Left lobe of liver (tissue), 2 donors: Measurements from ENCODE around the gene G6PC1. TPM values are rescaled to one million over a fixed set of nuclear protein-coding genes. Genes with fewer than 3 reads are reported as not detected.

Experiments
- ATAC-seq: fragments of 200-7000 bp; cut with Tn5 transposase; one replicate; pipeline ENCODE4 v1.9.1; 2020; ENCODE audit warnings: mild to moderate bottlenecking, moderate library complexity
- DNase-seq: peaks from one replicate; pipeline ENCODE4 v3.0.0-alpha.2; 2020; ENCODE audit warnings: low spot score
- total RNA-seq: library from RNA; stranded (reverse); gene quantifications from one replicate; pipeline ENCODE4 v1.2.1, GENCODE V29; 2021
- donor health status: DM: no; HTN: no; CAD: no; lungs with moderate emphysema.
- donor health status: DM: no; HTN: yes; CAD: no.

Gene G6PC1
- total RNA-seq, 1 donor from 2014 or later, result 440 TPM

DNA sequence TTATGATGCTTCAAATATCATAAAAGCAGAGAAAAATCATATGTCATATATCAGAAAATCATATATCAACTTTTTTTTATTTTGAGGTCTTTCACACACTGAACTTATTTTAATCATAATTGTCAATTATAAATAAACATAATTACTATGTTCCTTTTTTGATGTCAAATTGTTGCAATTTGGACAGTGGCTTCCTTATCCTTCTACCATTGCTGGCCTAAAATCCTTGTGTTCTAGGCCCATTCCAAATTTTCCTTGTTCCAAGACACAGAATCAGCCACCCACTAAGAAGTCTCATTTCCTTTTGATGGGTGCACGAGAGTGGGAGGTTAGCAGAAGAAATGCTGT lies 28.9 kb downstream of the G6PC1 start:
- no peak for ATAC-seq
- no peak for DNase-seq

DNA sequence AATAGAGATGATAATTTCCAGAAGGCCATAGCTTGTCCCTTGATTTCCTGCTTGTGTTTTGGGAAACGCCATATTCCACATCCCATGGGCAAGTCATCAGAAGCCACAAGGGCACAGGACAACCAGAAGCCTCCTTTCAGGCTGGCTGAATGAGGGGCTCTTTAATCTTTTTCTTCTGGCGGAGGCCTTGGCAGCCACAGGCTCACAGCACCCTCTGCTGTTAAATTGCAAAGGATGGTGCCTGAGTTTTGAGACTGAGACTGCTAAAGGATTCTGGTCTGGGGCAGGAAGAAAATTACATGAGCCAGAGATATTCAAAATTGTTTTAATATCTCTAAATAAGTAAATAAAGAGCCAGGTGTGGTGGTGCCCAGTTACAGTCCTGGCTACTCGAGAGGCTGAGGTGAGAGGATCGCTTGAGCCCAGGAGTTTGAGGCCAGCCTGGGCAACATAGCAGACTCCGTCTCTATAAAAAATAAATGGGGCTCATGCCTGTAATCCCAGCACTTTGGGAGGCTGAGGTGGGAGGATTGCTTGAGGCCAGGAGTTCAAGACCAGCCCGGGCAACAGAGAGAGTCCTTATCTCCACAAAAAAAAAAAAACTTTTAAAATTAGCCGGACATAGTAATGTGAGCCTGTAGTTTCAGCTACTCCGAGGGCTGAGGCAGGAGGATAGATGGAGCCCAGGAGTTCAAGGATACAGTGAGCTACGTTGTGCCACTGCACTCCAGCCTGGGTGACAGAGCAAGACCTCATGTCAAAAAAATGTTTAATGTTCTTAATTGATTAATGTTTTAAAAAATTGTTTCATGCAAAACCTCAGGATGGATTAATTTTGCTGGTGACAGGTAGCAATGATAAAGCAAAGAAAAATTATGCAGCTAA lies 37.4 kb downstream of the G6PC1 start:
- ATAC-seq (peak; percentile 90), DNase-seq (no peak)

DNA sequence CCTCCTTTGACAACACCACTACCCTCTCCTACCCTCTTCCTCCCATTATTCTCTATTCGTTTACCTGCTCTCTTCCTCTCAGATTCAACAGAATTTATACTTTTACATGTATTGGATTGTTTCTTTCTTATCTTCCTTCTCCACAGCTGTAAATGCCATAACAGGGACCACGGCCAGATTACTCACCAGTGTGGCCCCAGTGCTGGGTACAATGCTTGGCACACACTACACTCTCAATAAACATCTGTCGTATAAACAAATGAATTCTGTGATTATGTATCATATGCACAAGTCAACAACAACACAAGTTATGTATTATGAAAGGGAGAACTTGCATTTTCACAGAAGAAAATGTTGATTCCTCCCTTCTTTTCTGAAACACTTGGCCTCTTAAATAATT lies 43.6 kb downstream of the G6PC1 start:
- ATAC-seq, result no peak
- DNase-seq, result no peak

DNA sequence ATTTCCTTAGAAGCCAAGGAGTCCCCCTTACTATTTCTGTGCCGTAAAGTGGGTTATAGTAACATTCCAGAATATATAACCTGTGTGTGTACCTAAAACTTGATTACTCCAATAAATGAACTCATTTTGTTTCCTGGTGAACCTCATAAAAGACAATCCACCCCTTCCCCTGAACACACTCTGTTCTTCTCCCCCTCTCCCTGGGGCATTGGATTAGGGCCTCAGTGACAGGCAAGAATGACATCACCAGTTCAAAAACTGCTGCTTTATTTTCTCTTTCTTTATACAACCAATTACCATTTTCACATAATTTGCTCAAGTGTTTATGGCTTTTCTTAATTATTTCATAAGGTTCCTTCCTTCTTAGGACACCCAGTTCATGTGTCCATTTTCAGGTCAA lies 46.2 kb downstream of the G6PC1 start:
- DNase-seq (no peak), ATAC-seq (no peak)

DNA sequence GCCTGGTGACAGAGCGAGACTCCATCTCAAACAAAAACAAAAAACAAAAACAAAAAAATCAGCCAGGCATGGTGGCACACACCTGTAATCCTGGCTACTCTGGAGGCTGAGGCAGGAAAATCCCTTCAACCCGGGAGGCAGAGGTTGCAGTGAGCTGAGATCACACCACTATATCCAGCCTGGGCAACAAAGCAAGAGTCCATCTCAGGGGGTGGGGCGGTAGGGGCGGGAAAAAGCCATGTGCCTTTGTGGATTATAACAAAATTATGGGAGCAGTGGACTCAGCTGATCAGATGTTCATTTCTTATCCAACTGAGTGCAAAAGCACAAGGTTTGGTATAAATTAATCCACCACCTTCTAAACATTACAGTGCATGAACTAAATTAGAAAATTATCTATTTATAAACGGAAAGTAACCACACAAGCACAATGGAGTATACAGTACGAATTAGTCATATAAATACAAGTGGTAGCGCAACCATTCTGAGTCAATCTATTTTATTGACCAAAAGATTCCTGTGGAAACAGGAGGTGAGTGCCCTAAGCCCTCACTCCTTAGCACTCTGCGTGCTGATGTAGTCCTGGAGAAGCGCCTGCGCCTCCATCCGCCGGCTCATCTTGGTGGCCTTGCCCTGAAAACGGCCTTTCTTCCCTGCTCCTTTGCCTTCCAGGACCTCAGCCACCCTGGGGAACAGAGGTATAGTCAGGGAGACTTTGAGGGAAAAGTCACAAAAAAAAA lies 49.6 kb downstream of the G6PC1 start:
- ATAC-seq (no peak), DNase-seq (no peak)

Other genes starting within 250 kb of the G6PC1 start
- 7.6 TPM for gene TUBG2, start 241.5 kb upstream of the G6PC1 start, total RNA-seq
- 27.6 TPM for gene PLEKHH3, start 223.8 kb upstream of the G6PC1 start, total RNA-seq
- gene CCR10, start 219.0 kb upstream of the G6PC1 start, total RNA-seq, result 0.13 TPM
- gene CNTNAP1, start 218.3 kb upstream of the G6PC1 start, total RNA-seq, result 0.93 TPM
- 12.1 TPM for gene EZH1, start 155.8 kb upstream of the G6PC1 start, total RNA-seq
- 3.4 TPM for gene RAMP2, start 139.6 kb upstream of the G6PC1 start, total RNA-seq
- 30.9 TPM for gene VPS25, start 127.3 kb upstream of the G6PC1 start, total RNA-seq
- gene WNK4, start 120.2 kb upstream of the G6PC1 start, total RNA-seq, result 0.53 TPM
- gene COA3, start 102.1 kb upstream of the G6PC1 start, total RNA-seq, result 62.9 TPM
- not detected for gene CNTD1, start 101.9 kb upstream of the G6PC1 start, total RNA-seq
- 37.6 TPM for gene BECN1, start 76.5 kb upstream of the G6PC1 start, total RNA-seq
- gene PSME3, start 67.4 kb upstream of the G6PC1 start, total RNA-seq, result 40.7 TPM
- gene AOC2, start 56.2 kb upstream of the G6PC1 start, total RNA-seq, result 2.6 TPM
- gene AOC3, start 49.6 kb upstream of the G6PC1 start, total RNA-seq, result 8.6 TPM
- 17.2 TPM for gene AARSD1, start 63.7 kb downstream of the G6PC1 start, total RNA-seq
- gene PTGES3L, start 79.3 kb downstream of the G6PC1 start, total RNA-seq, result 0.25 TPM
- 5.3 TPM for gene RUNDC1, start 79.8 kb downstream of the G6PC1 start, total RNA-seq
- 293 TPM for gene RPL27, start 97.6 kb downstream of the G6PC1 start, total RNA-seq
- gene IFI35, start 106.0 kb downstream of the G6PC1 start, total RNA-seq, result 13.7 TPM
- gene VAT1, start 121.6 kb downstream of the G6PC1 start, total RNA-seq, result 41.5 TPM
- 3.6 TPM for gene RND2, start 124.4 kb downstream of the G6PC1 start, total RNA-seq
- gene BRCA1, start 224.6 kb downstream of the G6PC1 start, total RNA-seq, result 7.8 TPM